Measurements from ENCODE around the gene PNPLA2.

DNA sequence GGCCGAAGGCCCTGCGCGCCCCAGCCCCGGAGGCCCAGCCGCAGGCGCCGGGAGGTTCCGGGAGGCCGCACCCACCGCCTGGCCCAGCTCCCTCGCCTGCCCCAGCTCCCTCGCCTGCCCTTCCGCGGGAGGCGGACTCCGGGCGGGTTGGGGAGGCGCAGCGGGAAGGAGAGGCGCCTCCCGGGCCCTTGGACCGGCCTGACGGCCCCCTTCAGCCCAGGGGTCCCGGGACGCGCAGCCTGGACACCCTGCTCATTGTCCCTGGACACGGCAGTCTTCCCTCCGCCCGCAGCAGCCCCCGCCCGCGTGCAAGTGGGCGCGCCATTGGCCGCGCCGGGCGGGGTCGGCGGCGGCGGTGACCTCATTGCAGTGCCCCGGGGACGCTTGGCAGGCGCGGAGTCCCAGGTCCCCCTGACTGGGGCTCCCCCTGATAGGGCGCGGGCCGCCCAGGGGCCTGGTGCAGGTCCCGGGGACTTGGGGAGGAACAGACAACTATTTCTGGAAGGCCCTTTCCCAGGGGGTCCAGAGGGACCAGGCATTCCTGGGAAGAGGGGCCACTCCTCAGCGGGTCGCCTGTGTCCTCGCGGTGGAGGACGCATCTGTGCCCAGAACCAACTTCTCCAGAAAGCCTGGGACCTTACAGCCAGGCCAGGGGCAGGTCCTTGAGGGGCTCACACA is 14.5 kb downstream of the PNPLA2 start:
- TF ChIP-seq TAF1 (IDR thresholded peaks at IDR 0.05; ENCODE audit: borderline replicate concordance, insufficient read depth, low read length) (no peak; the same call in 1 of the 2 replicates), SIN3A (IDR thresholded peaks at IDR 0.05; ENCODE audit: borderline replicate concordance, insufficient read depth, low read length) (no peak; the same call in 1 of the 2 replicates), POLR2AphosphoS5 (IDR thresholded peaks at IDR 0.05; ENCODE audit: low read depth, low read length) (no peak), FOXP2 (optimal IDR thresholded peaks at IDR 0.05; ENCODE audit: borderline replicate concordance, extremely low read depth, extremely low read length, insufficient read depth) (no peak)
- TF ChIP-seq, protein P1, sequence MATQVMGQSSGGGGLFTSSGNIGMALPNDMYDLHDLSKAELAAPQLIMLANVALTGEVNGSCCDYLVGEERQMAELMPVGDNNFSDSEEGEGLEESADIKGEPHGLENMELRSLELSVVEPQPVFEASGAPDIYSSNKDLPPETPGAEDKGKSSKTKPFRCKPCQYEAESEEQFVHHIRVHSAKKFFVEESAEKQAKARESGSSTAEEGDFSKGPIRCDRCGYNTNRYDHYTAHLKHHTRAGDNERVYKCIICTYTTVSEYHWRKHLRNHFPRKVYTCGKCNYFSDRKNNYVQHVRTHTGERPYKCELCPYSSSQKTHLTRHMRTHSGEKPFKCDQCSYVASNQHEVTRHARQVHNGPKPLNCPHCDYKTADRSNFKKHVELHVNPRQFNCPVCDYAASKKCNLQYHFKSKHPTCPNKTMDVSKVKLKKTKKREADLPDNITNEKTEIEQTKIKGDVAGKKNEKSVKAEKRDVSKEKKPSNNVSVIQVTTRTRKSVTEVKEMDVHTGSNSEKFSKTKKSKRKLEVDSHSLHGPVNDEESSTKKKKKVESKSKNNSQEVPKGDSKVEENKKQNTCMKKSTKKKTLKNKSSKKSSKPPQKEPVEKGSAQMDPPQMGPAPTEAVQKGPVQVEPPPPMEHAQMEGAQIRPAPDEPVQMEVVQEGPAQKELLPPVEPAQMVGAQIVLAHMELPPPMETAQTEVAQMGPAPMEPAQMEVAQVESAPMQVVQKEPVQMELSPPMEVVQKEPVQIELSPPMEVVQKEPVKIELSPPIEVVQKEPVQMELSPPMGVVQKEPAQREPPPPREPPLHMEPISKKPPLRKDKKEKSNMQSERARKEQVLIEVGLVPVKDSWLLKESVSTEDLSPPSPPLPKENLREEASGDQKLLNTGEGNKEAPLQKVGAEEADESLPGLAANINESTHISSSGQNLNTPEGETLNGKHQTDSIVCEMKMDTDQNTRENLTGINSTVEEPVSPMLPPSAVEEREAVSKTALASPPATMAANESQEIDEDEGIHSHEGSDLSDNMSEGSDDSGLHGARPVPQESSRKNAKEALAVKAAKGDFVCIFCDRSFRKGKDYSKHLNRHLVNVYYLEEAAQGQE (IDR thresholded peaks at IDR 0.05; ENCODE audit: insufficient read depth in 1 of 2, low read depth in 2 of 2, low read length in 2 of 2), result no peak
